Naive thymus-derived CD4-positive, alpha-beta T cell (primary cell): ENCODE measurements around the gene FANCE. TPM values are rescaled to one million over a fixed set of nuclear protein-coding genes. Genes with fewer than 3 reads are reported as not detected.
"Not testable (repeated sequence)": the region's sequence is repeated elsewhere in the genome, so short reads cannot be mapped to it uniquely, and the experiment has no call there.

Experiments used
- ATAC-seq: fragments of 150-1000 bp; cut with Tn5 transposase; 2 replicates; pipeline ENCODE4 v1.10.0; 2021; ENCODE audit warnings: mild to moderate bottlenecking, moderate library complexity
- CTCF ChIA-PET: fragments of 350-600 bp; sonication (Branson Sonifier 250); formaldehyde crosslinking; loops from one replicate; lab custom pipeline; 2021; ENCODE audit warnings: antibody characterized with exemption; lab: Charles Lee
- POLR2A ChIA-PET: fragments of 350-600 bp; sonication (Branson Sonifier 250); formaldehyde crosslinking; loops from one replicate; lab custom pipeline; 2021; ENCODE audit warnings: antibody characterized with exemption, inconsistent platforms; lab: Charles Lee
- DNase-seq, 9 donors: peaks; one replicate each; pipeline versions ENCODE4 v3.0.0 to v3.0.0-alpha.2; 2020 to 2022; ENCODE audit warnings: mixed read lengths in 1 of 9
- H3K27ac ChIP-seq: one replicate; pipeline ENCODE4 v1.7.0; 2013; ENCODE audit warnings: mild to moderate bottlenecking, low read depth, low read length, moderate library complexity
- H3K27me3 ChIP-seq, 2 donors: one replicate each; pipeline ENCODE4 v1.7.0; 2013; ENCODE audit warnings: low read length in 2 of 2, mild to moderate bottlenecking in 2 of 2, moderate library complexity in 2 of 2; ENCODE audit not compliant: control insufficient read depth in 2 of 2, insufficient read depth in 2 of 2
- H3K36me3 ChIP-seq, 3 experiments: 1 replicate in 2 of 3; 2 replicates in 1 of 3; pipeline ENCODE4 v1.7.0; 2013; ENCODE audit warnings: low read length in 3 of 3, mild to moderate bottlenecking in 3 of 3, moderate library complexity in 1 of 3; ENCODE audit not compliant: insufficient read depth in 3 of 3, control insufficient read depth in 2 of 3
- H3K4me1 ChIP-seq, 2 donors: one replicate each; pipeline ENCODE4 v1.7.0; 2013; ENCODE audit warnings: low read length in 2 of 2, mild to moderate bottlenecking in 2 of 2, moderate library complexity in 1 of 2; ENCODE audit not compliant: control insufficient read depth in 2 of 2, insufficient read depth in 2 of 2
- H3K4me3 ChIP-seq: 2 replicates; pipeline ENCODE4 v1.7.0; 2013; ENCODE audit warnings: mild to moderate bottlenecking, low read length
- H3K9me3 ChIP-seq, 3 experiments: 1 replicate in 2 of 3; 2 replicates in 1 of 3; pipeline ENCODE4 v1.7.0; 2013; ENCODE audit warnings: low read length in 3 of 3; ENCODE audit not compliant: control insufficient read depth in 2 of 3
- H3K27ac Mint-ChIP-seq, 9 donors: one replicate each; pipeline ENCODE4 v1.8.0; 2020 to 2022; ENCODE audit warnings: mixed read lengths in 9 of 9, mild to moderate bottlenecking in 8 of 9, moderate library complexity in 5 of 9, inconsistent platforms in 2 of 9
- H3K27me3 Mint-ChIP-seq, 5 donors: one replicate each; pipeline ENCODE4 v1.8.0; 2021 to 2022; ENCODE audit warnings: mixed read lengths in 5 of 5, mild to moderate bottlenecking in 1 of 5
- H3K36me3 Mint-ChIP-seq, 5 donors: one replicate each; pipeline ENCODE4 v1.8.0; 2020 to 2022; ENCODE audit warnings: mixed read lengths in 5 of 5, mild to moderate bottlenecking in 3 of 5, inconsistent platforms in 1 of 5
- H3K4me1 Mint-ChIP-seq, 7 donors: one replicate each; pipeline ENCODE4 v1.8.0; 2020 to 2022; ENCODE audit warnings: mixed read lengths in 7 of 7, mild to moderate bottlenecking in 3 of 7, inconsistent platforms in 1 of 7
- H3K4me3 Mint-ChIP-seq, 10 donors: one replicate each; pipeline ENCODE4 v1.8.0; 2020 to 2022; ENCODE audit warnings: mild to moderate bottlenecking in 10 of 10, mixed read lengths in 10 of 10, moderate library complexity in 6 of 10, inconsistent platforms in 2 of 10
- H3K9me3 Mint-ChIP-seq, 11 donors: one replicate each; pipeline ENCODE4 v1.8.0; 2020 to 2022; ENCODE audit warnings: mixed read lengths in 11 of 11, mild to moderate bottlenecking in 4 of 11, inconsistent platforms in 1 of 11, moderate library complexity in 1 of 11
- intact Hi-C, 2 donors: fragments of 100-400 bp; cut with micrococcal nuclease; formaldehyde crosslinking; loops; one replicate each; pipeline ENCODE4 v1.15.1; 2023
- polyA plus RNA-seq, 2 donors: library from polyadenylated mRNA; unstranded; fragments of 300-500 nt; fragmentation: Illumina TruSeq; gene quantifications; one replicate each; pipeline ENCODE4 v1.2.3, GENCODE V29; 2021
- total RNA-seq, 6 experiments: library from RNA in 5 of 6; stranded (reverse) in 5 of 6; gene quantifications; 1 replicate in 5 of 6; 2 replicates in 1 of 6; pipeline ENCODE4 v1.2.3 and lab custom pipeline; 2021 to 2026

Gene FANCE
- total and polyA plus RNA-seq, 7 experiments from 2014 or later = 3.1 to 12.0 (median 6.4) TPM

GRCh38 chr6:35438378-35439065 is 13.6 kb upstream of the FANCE start:
- H3K27ac ChIP-seq, H3K27ac Mint-ChIP-seq, H3K4me1 ChIP-seq, H3K9me3 Mint-ChIP-seq, H3K27me3 Mint-ChIP-seq, ATAC-seq, H3K4me3 ChIP-seq, H3K27me3 ChIP-seq, H3K9me3 ChIP-seq, CTCF ChIA-PET, intact Hi-C loops, DNase-seq, H3K4me3 Mint-ChIP-seq, H3K36me3 Mint-ChIP-seq, H3K36me3 ChIP-seq, H3K4me1 Mint-ChIP-seq: not testable (repeated sequence)
- POLR2A ChIA-PET = interaction anchor here (1.2 kb wide), 1 partner anchor 94 kb away, joined by 3 read pairs; no protein-coding TSS in a partner anchor

GRCh38 chr6:35439308-35439707 is 12.8 kb upstream of the FANCE start:
- no peak overlapping the region for H3K27ac ChIP-seq
- Mint-ChIP-seq H3K4me3 (no peak overlapping the region), H3K4me1 (no peaks in the 10 kb centered on the region), H3K27me3 (no peaks in the 10 kb centered on the region), H3K27ac (peak overlapping the region in 1 of 9 donors; percentile 21), H3K9me3 (no peaks in the 10 kb centered on the region), H3K36me3 (no peaks in the 10 kb centered on the region)
- ChIA-PET CTCF (no interaction called here), POLR2A (no interaction called here)
- H3K27me3 ChIP-seq = no peaks in the 10 kb centered on the region
- DNase-seq (no peak), ATAC-seq (no peak)
- no peaks in the 10 kb centered on the region for H3K9me3 ChIP-seq
- no peak overlapping the region for H3K4me3 ChIP-seq
- H3K36me3 ChIP-seq = no peaks in the 10 kb centered on the region
- intact Hi-C loops = no loop called here
- H3K4me1 ChIP-seq = no peaks in the 10 kb centered on the region

GRCh38 chr6:35441205-35441604 is 10.9 kb upstream of the FANCE start:
- H3K9me3 ChIP-seq = no peaks in the 10 kb centered on the region
- no peaks in the 10 kb centered on the region for H3K27me3 ChIP-seq
- H3K36me3 ChIP-seq = no peaks in the 10 kb centered on the region
- H3K4me1 ChIP-seq = no peaks in the 10 kb centered on the region
- intact Hi-C loops = loop anchor here in 1 of 2 donors (10.0 kb wide), 1 partner anchor 46 kb away; no protein-coding TSS in a partner anchor
- H3K27ac ChIP-seq = no peak overlapping the region
- H3K4me1 Mint-ChIP-seq = peaks cover 0 to 12% (median 5%) of the 10 kb centered on the region in 7 donors
- POLR2A ChIA-PET = interaction anchor here (0.6 to 1.0 kb wide), 3 partner anchors 97 to 1241 kb away, joined by 3 to 5 read pairs (median 3); no protein-coding TSS in a partner anchor
- H3K4me3 Mint-ChIP-seq = no peak overlapping the region
- DNase-seq (no peak), ATAC-seq (no peak)
- H3K27me3 Mint-ChIP-seq = no peaks in the 10 kb centered on the region
- no peak overlapping the region for H3K4me3 ChIP-seq
- no peaks in the 10 kb centered on the region for H3K9me3 Mint-ChIP-seq
- H3K27ac Mint-ChIP-seq = no peak overlapping the region
- CTCF ChIA-PET = no interaction called here
- no peaks in the 10 kb centered on the region for H3K36me3 Mint-ChIP-seq

- intact Hi-C loops = loop anchor here in 1 of 2 donors (10.0 kb wide), 1 partner anchor 47 kb away; no protein-coding TSS in a partner anchor
- H3K4me3 Mint-ChIP-seq = no peak overlapping the region
- no peaks in the 10 kb centered on the region for H3K36me3 Mint-ChIP-seq
- no peak overlapping the region for H3K27ac Mint-ChIP-seq
- Histone ChIP-seq H3K27ac (no peak overlapping the region), H3K36me3 (no peaks in the 10 kb centered on the region), H3K9me3 (no peaks in the 10 kb centered on the region), H3K4me1 (no peaks in the 10 kb centered on the region), H3K4me3 (no peak overlapping the region), H3K27me3 (no peaks in the 10 kb centered on the region)
- ChIA-PET CTCF (no interaction called here), POLR2A (interaction anchor here (0.6 to 1.0 kb wide), 3 partner anchors 98 to 1241 kb away, joined by 3 to 5 read pairs (median 3); no protein-coding TSS in a partner anchor)
- H3K4me1 Mint-ChIP-seq = peaks cover 0 to 15% (median 5%) of the 10 kb centered on the region in 7 donors
- DNase-seq (no peak), ATAC-seq (no peak)
- no peaks in the 10 kb centered on the region for H3K9me3 Mint-ChIP-seq
- H3K27me3 Mint-ChIP-seq = no peaks in the 10 kb centered on the region
Measured at GRCh38 chr6:35441642-35442041, 10.5 kb upstream of the FANCE start.

GRCh38 chr6:35442693-35443092 is 9.4 kb upstream of the FANCE start:
- Histone ChIP-seq H3K4me3 (no peak overlapping the region), H3K27me3 (no peaks in the 10 kb centered on the region), H3K9me3 (no peaks in the 10 kb centered on the region), H3K36me3 (no peaks in the 10 kb centered on the region), H3K4me1 (no peaks in the 10 kb centered on the region), H3K27ac (no peak overlapping the region)
- no peak overlapping the region for H3K27ac Mint-ChIP-seq
- DNase-seq (no peak), ATAC-seq (no peak)
- CTCF ChIA-PET = no interaction called here
- no peaks in the 10 kb centered on the region for H3K36me3 Mint-ChIP-seq
- H3K27me3 Mint-ChIP-seq = no peaks in the 10 kb centered on the region
- H3K4me1 Mint-ChIP-seq = peaks cover 0 to 19% (median 5%) of the 10 kb centered on the region in 7 donors
- no peak overlapping the region for H3K4me3 Mint-ChIP-seq
- H3K9me3 Mint-ChIP-seq = no peaks in the 10 kb centered on the region
- POLR2A ChIA-PET = no interaction called here
- intact Hi-C loops = loop anchor here in 1 of 2 donors (10.0 kb wide), 1 partner anchor 48 kb away; no protein-coding TSS in a partner anchor

- no peak for ATAC-seq
- POLR2A ChIA-PET = interaction anchor here (0.9 kb wide), 1 partner anchor 101 kb away, joined by 3 read pairs; the partner anchor contains the start of gene PPARD
Measured at GRCh38 chr6:35443341-35444030, 8.7 kb upstream of the FANCE start.

More at GRCh38 chr6:35443341-35444030, 8.7 kb upstream of the FANCE start:
- Histone ChIP-seq H3K27me3 (no peaks in the 10 kb centered on the region), H3K36me3 (no peaks in the 10 kb centered on the region), H3K4me1 (no peaks in the 10 kb centered on the region), H3K4me3 (no peak overlapping the region), H3K9me3 (no peaks in the 10 kb centered on the region), H3K27ac (no peak overlapping the region)
- no peak overlapping the region for H3K4me3 Mint-ChIP-seq
- no peaks in the 10 kb centered on the region for H3K27me3 Mint-ChIP-seq
- H3K4me1 Mint-ChIP-seq = peaks cover 0 to 22% (median 8%) of the 10 kb centered on the region in 7 donors
- no peak overlapping the region for H3K27ac Mint-ChIP-seq
- CTCF ChIA-PET = no interaction called here
- intact Hi-C loops = loop anchor here in 1 of 2 donors (10.0 kb wide), 1 partner anchor 49 kb away; no protein-coding TSS in a partner anchor
- H3K9me3 Mint-ChIP-seq = no peaks in the 10 kb centered on the region
- DNase-seq = no peak
- no peaks in the 10 kb centered on the region for H3K36me3 Mint-ChIP-seq
